HG03469 (cell line): ENCODE measurements around the gene ADAMTSL2.

Experiments
- ATAC-seq: cut with Tn5 transposase; IDR thresholded peaks from one replicate; pipeline ENCODE4 v1.9.1; 2021; ENCODE audit warnings: mild to moderate bottlenecking, moderate library complexity, moderate number of reproducible peaks; ENCODE audit not compliant: unreplicated experiment

The ADAMTSL2 gene

DNA sequence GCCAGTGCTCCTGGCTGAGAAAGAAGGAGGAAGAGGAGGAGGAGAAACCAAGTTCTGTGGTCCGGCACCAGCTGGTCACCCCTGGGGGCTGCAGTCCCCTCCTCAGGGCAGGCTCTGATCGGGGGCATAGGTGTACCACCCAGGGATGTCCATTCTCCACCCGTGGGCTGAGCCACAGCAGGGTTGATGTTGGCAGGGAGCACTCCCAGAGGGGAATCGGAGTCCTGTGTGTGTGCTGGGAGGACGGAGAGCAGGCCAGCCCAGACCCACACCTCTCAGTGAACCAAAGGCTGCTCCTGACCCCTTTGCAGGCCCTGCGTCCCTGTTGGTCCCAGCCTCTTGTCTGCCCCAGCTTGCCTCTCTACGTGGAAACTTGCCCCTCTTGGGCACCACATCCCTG lies 4.6 kb upstream of the ADAMTSL2 start:
- ATAC-seq, result no peak

DNA sequence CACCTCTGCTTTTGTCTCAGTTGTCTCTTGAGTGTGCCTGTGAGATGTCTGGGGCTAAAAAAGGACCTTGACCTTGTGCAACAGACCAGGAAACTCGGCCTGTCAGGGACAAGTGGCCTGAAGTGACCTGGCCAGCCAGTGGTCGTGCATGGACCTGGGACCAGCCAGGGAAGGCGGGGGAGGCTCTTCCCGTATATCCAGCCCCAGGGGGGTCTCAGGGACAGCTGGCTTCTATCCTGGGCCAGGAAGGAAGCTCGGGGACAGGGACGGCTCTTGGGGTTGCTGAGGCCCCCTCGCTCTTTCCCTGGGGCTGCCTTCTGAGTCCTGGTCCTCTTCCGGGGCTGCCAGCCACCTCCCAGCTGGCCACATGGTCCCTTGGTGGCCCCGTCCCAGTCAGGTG lies 3.2 kb upstream of the ADAMTSL2 start:
- ATAC-seq, result no peak

DNA sequence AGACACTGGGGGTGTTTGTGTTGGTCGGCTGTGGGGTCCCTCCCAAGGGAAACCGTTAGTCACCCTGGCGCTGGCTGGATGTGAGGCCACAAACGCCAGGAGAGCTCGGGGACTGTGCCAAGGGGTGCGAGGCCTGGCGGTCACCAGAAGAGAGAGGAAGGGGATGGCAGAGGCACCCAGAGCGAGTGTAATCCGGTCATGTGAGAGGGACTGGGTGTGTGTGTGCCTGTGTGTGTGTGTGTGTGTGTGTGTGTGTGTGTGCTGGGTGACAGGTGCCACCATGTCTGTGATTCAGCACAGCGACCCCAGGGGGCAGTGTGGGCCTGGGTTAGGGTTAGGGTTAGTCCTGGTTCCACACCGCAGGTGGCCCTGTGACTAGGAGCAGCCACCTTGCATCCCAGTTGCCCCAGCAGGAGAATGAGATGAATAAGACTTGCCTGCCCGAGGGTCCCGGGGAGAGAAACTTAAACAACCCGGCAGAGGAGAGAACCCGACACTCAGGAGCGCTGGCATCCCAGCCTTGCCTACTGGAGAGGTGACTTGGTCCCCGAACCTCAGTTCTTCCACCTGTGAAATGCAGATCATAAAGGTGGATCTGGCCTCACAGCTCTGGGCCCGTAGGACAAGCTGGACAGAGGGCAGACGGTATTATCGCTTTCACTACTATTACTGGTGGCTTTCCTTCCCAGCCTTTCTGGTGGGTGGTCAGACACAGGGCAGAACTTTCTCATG lies 1.4 kb upstream of the ADAMTSL2 start:
- ATAC-seq, result no peak

DNA sequence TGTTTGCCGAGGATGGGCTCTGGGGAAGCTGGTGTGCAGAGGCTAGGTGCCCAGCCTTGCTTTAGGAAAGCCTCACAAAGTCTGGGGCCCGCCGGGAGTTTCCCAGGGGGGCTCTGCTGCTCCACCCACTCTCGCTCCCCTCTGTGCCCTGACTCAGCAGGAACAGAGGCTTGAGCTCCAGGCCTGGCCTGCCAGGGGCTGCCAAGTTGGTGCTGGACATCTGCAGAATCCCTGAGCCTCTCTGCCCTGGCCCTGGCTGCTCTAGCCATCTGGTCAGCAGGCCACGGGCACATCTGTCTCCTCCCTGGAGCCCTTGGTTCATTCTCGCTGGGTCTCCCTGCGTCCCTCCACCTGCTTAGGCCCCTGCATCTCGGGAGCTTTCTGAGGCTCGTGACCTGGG lies 647 bp upstream of the ADAMTSL2 start:
- ATAC-seq, result no peak

DNA sequence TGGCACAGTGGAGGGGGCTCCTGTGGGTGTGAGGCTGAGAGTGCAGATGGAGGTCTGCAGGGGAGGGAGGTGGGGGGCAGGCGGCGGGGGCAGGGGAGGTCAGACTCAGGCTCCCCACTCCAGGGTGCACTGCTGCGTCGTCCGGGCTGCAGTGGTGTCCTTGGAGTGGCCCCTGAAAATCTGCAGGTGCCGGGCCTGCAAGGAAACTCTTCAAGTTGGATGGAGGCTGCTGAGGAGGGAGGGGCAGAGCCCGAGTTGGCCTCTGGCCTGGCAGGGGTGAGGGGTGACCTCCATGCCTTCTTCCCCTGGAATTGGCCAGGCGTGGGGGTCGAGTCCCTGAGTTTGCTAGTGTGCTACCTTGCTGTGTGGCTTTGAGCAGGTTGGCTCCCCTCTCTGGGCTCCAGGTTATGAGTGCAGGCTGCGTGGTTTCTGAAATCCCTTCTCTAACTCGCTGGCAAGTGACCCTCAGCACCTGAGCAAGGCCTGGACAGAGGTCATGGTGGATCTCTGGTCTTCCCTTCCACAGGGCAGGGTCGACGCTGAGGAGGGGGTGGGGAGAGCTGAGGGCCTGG lies 888 bp downstream of the ADAMTSL2 start:
- ATAC-seq, result no peak

DNA sequence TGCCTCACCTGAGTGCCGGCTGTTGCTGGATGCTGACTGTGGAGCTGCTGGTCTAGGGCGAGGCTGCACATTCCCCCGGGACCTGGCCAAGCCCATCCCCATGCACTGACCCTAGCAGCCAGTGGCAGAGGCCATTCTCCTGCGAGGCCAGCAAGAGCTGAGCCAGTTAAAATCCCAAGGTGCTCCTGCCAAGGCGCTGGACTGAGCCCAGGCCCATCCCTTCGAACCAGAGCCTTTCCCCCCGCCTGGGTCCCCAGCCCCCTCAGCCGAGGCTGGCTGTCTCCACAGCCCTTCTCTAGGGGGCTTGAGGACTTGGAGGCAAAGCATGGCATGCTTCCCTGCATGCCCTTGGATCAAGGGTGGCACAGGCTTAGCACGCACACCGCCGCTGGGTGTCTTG lies 1.6 kb downstream of the ADAMTSL2 start:
- ATAC-seq, result no peak

DNA sequence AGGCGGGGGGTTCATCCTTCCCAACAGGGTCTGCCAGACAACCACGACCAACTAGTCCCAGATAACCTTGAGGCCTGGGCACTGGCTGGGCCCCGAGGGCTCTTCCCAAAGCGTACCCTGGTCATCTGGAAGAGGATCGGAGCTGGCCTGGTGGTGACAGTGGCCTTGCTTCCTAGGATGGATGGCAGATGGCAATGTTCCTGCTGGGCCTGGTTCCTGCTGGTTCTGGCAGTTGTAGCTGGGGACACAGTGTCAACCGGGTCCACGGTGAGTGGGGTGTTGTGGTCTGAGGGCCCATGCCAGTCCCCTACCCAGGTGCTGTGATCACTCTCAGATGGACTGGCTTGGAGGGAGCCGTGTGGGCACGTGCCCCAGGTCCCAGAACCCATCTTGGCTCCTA lies 2.0 kb downstream of the ADAMTSL2 start:
- ATAC-seq, result no peak

DNA sequence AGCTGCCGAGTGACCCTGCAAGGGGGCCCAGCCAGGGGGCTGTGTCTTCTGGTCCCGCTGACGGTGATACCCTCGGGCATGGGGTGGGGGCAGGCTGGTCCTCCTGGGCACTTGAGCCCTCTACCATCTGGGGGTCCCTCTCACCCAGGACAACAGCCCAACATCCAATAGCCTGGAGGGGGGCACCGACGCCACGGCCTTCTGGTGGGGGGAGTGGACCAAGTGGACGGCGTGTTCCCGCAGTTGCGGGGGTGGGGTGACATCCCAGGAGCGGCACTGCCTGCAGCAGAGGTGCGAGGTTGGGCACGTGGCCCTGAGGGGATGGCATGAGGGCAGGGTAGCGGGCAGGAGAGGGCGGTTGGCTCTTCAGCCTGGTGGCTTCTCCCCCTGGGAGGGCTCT lies 2.8 kb downstream of the ADAMTSL2 start:
- ATAC-seq, result no peak

DNA sequence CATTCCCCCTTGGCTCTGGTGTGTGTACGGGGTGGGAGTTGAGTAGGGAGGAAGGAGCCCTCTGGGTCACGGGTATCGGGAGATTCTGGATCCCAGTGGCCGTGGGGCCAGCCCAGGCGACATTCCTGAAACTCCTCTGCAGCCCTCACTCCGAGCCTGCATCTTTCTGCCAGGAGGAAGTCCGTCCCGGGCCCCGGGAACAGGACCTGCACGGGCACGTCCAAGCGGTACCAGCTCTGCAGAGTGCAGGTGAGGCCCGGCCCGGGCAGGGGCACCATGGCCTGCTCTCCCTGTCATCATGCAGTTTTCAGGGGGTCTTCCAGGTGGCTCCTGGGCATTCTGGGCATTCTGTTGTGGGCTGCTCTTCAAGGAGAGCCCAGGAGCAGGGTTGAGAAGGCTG lies 3.7 kb downstream of the ADAMTSL2 start:
- no peak for ATAC-seq

DNA sequence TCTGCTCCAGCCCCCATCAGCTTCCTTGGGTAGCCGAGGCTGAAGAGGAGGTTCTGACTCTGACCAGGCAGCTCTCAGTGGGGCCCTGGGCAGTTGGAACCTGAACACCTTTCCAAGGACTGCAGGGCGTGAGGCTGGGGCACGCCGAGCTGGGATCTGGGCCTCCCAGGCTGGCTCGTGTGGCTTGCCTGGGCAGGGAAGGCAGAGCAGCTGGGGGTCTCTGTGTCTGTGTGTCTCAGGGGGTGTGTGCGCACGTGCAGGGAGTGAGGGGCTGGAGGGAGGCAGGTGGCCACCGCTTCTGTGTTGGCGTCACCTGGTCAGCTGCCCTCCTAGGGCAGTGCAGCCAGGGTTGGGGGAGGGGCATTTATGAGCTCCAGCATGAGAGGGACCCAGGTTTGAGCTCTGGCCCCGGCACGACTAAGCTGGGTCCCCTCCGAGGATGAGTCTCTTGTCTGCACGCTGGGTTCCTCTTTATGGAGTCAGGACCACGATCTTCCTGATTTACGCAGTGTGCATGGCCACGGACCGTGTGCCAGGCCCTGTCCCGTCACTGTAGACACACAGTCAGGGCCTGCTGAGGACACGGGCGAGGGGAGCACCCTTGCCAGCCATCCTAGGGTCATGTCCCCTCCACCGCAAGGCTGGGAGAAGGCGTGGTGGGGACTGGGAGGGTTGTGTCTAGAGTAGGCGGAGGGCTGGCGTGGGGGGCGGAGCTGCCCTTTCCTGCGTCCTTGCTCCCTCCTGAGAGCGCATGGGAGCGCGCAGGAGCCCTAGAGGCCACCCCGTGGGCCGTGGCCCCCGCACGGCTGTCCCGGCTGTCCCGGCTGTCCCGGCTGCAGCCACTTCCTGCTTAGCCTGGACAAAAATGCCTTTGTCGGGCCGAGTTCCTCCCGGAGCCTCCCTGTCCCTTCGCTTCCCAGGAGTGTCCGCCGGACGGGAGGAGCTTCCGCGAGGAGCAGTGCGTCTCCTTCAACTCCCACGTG lies 4.6 kb downstream of the ADAMTSL2 start:
- ATAC-seq, result no peak

DNA sequence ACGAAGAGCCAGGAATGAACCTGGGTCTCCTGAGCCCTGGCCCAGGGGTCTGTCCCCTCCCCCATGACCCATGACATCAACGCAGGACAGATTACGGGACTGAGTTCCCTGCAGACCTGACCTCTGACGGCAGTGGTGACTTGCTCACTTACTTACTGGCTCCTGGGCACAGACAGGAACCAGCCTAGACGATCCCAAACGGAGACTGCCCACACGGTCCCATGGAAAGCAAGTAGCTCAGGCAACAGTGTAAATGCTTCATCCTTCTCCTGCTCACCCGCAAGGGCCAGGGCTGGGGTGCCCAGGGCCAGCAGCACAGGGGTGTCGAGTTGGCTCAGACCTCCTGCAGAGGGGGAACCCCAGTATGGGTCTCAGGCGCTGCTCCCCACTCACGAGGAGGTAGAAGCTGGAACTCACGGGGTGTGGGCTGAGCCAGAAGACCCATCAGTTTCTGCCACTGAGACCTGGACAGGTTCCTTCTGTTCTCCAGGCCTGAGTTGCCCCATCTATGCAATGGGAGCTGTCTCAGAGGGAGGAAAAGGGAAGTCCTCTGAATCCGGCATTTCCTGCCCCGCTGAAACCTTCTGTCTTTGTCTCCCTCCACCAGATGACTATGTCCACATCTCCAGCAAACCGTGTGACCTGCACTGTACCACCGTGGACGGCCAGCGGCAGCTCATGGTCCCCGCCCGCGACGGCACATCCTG lies 5.6 kb downstream of the ADAMTSL2 start:
- no peak for ATAC-seq

DNA sequence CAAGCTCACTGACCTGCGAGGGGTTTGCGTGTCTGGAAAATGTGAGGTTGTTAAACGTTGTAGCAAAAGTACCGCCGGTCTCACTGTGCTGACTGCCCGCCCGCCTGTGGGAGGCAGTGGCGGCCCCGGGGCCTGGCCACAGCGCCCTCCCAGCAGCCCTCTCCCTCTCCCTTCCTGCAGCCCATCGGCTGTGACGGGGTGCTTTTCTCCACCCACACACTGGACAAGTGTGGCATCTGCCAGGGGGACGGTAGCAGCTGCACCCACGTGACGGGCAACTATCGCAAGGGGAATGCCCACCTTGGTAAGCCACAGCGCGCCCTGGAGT lies 6.2 kb downstream of the ADAMTSL2 start:
- no peak for ATAC-seq

DNA sequence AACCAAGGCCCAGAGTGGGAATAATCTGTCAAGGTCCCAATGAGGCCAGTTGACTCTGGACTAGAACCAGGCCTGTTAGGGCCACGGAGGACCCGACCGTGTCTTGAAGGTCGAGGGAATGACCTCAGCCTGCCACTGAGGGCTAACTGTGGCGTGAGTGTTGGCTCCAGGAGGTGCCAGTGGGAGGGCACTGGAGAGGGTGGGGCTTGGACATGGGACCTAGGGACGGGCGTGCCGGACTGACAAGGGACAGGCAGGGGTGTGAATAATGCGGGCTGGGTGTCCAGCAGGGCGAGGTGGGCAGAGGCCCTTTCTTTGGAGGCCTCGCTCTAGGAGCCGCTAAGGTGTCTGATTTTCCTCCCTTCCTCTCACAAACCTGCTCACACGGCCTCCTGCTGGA lies 7.5 kb downstream of the ADAMTSL2 start:
- no peak for ATAC-seq

DNA sequence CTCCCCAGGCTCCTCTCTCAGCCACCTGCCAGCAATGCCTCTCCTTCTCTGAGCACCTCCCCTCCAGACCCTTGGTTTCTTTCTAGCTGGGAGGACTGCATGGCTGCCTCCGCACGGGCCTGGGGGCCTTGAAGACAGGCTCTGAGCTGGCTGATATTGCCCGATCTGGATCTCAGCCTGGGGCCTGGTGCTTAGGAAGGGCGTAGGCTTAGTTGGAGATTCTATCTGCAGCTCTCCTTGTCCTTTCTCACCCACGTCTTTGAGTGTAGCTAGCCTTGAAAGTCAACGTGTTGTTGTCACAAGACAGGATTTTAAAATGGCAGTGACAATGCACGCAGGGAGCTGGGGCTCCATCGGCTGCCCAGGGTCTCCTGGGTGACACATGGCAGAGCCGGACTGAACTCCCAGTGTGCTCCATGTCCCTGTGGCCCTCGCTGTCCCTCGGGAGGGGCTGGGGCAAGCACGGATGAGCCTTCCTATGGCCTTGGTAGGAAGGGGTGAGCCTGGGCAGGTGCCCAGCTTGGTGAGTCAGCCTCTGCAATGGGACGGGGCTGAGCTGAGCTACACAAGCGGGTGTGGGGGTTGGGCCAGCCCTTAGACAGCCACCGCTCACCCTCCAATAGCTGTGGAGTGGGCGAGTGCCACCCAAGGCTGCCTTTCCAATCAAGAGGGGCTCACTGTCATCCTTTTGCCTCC lies 9.4 kb downstream of the ADAMTSL2 start:
- no peak for ATAC-seq

DNA sequence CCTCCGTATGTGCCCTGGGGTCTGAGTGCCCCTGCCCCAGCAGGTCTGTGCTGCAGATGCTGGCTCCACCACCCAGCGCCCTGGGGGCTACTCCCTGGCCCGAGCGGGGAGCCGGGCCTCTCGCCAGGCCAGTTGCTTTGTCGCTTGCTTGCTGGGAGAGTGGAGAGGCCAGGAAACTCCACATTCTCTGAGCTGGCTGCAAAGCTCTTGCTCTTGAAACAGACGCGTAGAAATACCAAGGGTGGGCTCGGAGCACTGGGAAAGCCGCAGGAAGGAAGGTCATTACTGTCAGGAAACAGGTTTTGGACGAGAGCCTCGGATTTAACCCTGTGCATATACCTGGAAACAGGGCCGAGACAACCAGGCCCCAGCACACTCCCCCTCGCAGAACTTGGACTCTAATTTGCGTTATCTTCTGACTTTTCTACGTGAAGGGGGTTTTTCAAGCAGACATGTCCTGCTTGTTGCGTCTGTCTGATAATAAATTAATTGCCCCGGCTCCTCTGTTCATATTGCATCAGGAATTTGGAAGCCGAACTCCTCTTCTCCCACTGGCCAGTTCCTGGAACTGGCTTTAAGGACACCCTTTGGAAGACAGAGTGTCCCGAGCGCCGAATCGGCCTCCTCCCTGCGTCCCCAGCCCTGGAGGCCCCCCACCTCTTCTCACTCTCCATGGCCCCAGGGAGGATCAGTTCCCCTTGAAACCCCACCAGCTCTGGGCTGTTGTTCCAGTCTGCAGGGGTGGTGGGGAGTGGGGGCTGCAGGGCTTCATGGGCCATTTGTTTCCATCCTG lies 11.2 kb downstream of the ADAMTSL2 start:
- ATAC-seq, result no peak

DNA sequence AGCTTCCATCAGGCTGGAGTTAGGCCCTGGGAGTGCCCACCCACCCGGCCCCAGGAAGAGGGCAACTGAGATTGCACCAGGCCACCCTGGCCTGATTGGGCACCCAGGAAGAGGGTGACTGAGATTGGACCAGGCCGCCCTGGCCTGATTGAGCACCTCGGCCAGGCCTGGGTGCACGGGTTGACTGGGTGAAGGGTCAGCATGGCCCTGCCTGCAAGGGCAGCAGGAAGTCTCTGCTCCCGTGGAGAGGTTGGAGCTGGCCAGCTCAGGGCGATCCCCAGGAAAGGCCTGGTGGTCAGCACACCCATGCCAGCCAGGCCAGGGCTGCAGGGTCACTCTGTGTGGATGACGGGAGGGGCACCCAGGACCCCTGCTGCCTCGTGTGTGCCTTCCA lies 11.8 kb downstream of the ADAMTSL2 start:
- no peak for ATAC-seq

DNA sequence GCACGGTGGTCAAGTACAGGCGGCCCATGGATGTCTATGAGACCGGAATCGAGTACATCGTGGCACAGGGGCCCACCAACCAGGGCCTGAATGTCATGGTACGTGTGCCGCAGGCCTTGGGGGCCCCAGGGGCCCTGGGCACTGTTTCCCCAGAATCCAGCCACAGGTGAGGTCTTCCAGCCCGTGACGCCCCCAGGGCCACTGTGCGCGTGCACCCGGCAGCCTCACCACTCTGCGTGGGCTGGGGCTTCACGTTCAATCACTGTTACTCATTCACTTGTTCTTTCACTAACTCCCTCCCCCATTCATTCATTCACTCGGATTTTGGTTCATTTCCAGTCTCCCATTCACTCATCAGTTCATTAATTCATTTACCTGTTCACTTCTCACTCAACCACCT lies 12.6 kb downstream of the ADAMTSL2 start:
- ATAC-seq, result no peak

DNA sequence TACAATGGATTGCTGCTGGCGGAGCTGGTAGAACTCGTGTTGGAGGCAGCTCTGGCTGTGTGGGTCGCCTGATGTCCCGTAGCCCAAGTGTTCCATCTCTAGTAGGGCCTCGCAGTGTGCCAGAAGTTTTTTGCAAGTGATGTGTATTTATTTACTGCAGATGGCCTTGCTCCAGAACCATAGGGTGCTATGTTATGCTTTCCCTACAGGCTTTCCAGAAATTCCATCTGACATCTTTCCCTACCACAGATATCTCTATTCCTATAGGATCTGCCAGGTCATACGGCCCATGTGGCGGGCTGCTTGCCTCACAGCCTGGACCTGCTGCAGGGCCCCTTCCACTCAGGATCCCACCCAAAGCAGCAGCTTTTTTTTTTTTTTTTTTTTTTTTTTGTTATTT lies 16.9 kb downstream of the ADAMTSL2 start:
- no peak for ATAC-seq

DNA sequence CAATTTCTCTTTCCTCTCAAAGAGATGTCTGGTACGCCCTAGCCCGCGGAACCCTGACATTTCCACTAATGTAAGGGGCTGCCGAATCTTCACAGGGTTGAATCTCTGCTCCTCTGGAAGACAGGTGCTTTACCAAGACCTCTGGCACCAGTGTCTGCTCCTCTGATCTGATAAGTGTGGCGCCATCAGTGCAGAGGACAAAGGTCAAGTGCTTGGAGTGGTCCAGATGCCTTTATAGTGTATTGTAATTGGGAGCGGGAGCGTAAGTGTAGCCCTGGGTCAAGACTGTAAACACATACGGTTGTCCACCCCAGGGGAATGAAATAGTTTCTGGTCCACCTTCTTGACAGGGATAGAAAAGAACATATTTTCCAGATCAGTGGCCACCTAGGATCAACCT lies 17.7 kb downstream of the ADAMTSL2 start:
- ATAC-seq, result no peak

DNA sequence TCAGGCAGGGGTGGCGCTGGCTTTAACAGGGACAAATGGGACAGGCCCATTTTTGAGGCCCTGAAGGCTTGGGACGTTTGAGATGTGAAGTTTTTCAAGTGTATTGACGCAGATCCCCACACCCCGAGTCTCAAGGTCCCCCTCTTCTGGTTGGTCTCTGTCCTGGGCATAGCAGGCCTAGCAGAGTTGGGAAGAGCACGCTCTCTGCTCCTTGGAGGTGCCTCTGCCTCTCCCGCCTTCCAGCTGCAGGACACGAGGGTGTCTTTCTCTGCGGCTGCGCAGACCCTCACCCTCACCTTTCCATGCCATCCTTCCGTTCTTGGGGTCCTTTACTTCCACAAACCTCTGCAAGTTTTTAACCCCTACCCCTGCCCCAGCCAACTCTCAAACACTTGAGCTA lies 18.6 kb downstream of the ADAMTSL2 start:
- no peak for ATAC-seq
